ENCODE measurements around the gene ADARB2. TPM values are rescaled to one million over a fixed set of nuclear protein-coding genes. Genes with fewer than 3 reads are reported as not detected.

Gene ADARB2
- total RNA-seq, 4 donors from 2014 or later: 8.4 to 23.2 (median 19.6) TPM

DNA sequence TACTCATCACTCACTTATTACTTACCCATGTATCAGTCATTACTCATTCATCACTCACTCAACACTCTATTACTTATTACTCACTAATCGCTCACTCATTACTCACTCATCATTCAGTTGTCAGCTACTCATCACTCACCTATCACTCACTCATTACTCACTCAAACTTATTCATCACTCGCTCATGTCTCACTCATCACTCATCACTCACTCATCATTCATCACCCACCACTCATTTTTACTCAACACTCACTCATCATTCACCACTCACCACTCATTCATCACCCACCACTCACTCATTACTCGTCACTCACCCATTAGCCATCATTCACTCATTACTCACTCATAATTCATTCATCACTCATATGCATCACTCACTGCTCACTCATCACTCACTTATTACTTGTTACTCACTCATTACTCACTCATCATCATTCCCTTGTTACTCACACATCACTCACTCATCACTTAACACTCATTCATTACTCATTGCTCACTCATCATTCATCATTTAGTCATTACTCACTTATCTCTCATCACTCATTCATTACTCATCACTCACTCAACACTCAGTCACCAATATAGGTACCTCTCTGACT is 237.9 kb downstream of the ADARB2 start:
- Histone ChIP-seq H3K4me1 (no peaks in the 10 kb centered on the region), H3K36me3 (no peaks in the 10 kb centered on the region), H3K27me3 (no peaks in the 10 kb centered on the region), H3K4me3 (no peak overlapping the region), H3K9me3 (no peaks in the 10 kb centered on the region), H3K27ac (no peak overlapping the region)
- WGBS, 2 donors: 96 to 97% methylated on average over 3 of the region's 3 CpGs
- DNase-seq (ENCODE audit: low spot score in 2 of 2): no peak
- no peak for TF ChIP-seq POLR2A (IDR thresholded peaks at IDR 0.05)
- no peak for TF ChIP-seq EP300 (IDR thresholded peaks at IDR 0.05)
- TF ChIP-seq, protein P1, sequence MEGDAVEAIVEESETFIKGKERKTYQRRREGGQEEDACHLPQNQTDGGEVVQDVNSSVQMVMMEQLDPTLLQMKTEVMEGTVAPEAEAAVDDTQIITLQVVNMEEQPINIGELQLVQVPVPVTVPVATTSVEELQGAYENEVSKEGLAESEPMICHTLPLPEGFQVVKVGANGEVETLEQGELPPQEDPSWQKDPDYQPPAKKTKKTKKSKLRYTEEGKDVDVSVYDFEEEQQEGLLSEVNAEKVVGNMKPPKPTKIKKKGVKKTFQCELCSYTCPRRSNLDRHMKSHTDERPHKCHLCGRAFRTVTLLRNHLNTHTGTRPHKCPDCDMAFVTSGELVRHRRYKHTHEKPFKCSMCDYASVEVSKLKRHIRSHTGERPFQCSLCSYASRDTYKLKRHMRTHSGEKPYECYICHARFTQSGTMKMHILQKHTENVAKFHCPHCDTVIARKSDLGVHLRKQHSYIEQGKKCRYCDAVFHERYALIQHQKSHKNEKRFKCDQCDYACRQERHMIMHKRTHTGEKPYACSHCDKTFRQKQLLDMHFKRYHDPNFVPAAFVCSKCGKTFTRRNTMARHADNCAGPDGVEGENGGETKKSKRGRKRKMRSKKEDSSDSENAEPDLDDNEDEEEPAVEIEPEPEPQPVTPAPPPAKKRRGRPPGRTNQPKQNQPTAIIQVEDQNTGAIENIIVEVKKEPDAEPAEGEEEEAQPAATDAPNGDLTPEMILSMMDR (IDR thresholded peaks at IDR 0.05): no peak

DNA sequence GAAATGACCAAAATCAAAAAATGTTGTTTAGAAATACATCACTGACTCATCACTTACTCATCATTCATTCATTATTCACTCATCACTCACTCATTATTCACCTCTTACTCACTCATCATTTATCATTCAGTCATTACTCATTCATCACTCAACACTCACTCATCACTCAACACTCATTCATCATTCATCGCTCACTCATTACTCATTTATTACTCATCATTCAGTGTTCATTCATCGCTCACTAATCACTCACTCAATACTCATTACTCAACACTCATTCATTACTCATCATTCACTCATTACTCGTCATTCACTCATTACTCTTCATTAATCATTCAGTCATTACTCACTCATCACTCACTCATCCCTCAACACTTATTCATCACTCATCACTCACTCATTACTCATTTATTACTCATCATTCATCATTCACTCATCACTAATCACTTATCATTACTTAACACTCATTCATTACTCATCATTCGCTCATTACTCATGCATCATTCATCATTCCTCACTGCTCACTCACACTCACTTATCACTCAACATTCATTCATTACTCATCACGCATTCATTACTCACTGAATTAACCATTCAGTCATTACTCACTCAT is 238.5 kb downstream of the ADARB2 start:
- H3K36me3 ChIP-seq: no peaks in the 10 kb centered on the region
- no peak overlapping the region for H3K4me3 ChIP-seq
- no peak for DNase-seq (ENCODE audit: low spot score in 2 of 2)
- TF ChIP-seq EP300 (IDR thresholded peaks at IDR 0.05) (no peak), POLR2A (IDR thresholded peaks at IDR 0.05) (no peak)
- TF ChIP-seq, protein P1 (IDR thresholded peaks at IDR 0.05): no peak
- no peaks in the 10 kb centered on the region for H3K9me3 ChIP-seq
- no peak overlapping the region for H3K27ac ChIP-seq
- 90 to 93% methylated on average over 5 of the region's 5 CpGs for WGBS, 2 donors
- H3K27me3 ChIP-seq: no peaks in the 10 kb centered on the region
- H3K4me1 ChIP-seq: no peaks in the 10 kb centered on the region

DNA sequence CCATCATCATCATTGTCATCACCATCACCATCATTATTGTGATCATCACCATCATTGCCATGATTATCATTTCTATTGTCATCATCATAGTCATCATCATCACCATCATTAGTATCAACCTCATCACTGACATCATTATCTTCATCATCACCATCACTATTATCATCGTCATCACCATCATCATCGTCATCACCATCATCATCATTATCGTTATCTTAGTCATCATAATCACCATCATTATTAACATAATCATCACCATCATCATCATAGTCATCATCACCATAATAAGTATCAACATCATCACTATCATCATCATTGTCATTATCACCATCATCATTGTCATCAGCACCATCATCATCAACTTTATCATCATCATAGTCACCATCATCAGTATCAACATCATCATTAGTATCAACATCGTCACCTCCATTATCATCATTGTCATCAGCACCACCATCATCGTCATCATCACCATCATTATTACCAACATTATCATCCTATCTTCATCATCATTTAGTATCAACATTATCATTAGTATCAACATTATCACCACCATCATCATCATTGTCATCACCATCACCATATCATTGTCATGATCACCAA is 241.3 kb downstream of the ADARB2 start:
- Histone ChIP-seq H3K4me1 (no peaks in the 10 kb centered on the region), H3K4me3 (no peak overlapping the region), H3K27me3 (no peaks in the 10 kb centered on the region), H3K36me3 (no peaks in the 10 kb centered on the region), H3K27ac (no peak overlapping the region), H3K9me3 (no peaks in the 10 kb centered on the region)
- WGBS, 2 donors: 94 to 97% methylated on average over 5 of the region's 5 CpGs
- TF ChIP-seq, protein P1 (IDR thresholded peaks at IDR 0.05): no peak
- TF ChIP-seq EP300 (IDR thresholded peaks at IDR 0.05) (no peak), POLR2A (IDR thresholded peaks at IDR 0.05) (no peak)
- no peak for DNase-seq (ENCODE audit: low spot score in 2 of 2)

DNA sequence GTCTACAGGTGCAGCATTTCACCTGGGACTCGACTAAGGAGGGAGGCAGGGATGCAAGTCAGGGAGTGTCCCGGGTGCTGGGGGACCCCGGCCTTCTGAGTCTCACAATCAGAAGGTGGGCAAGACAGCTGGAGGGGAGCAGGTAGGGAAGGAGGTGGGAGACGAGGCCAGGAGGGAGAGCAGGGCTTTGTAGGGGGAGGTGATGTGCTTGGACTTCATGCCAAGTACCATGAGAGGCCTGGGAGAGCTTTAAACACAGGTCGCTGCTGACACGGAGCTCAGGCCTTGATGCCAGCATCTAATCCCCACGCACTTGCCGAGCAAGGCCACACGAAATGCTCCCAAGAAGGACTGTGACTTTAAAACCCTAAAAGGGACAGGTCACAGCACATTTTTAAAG is 244.7 kb downstream of the ADARB2 start:
- no peaks in the 10 kb centered on the region for H3K27me3 ChIP-seq
- WGBS, 2 donors: 70 to 80% methylated on average over 9 of the region's 9 CpGs
- no peaks in the 10 kb centered on the region for H3K36me3 ChIP-seq
- no peak for DNase-seq (ENCODE audit: low spot score in 2 of 2)
- H3K4me3 ChIP-seq: no peak overlapping the region
- no peak overlapping the region for H3K27ac ChIP-seq
- no peak for TF ChIP-seq EP300 (IDR thresholded peaks at IDR 0.05)
- TF ChIP-seq POLR2A (IDR thresholded peaks at IDR 0.05): no peak
- TF ChIP-seq, protein P1 (IDR thresholded peaks at IDR 0.05): no peak
- no peaks in the 10 kb centered on the region for H3K4me1 ChIP-seq
- no peaks in the 10 kb centered on the region for H3K9me3 ChIP-seq

DNA sequence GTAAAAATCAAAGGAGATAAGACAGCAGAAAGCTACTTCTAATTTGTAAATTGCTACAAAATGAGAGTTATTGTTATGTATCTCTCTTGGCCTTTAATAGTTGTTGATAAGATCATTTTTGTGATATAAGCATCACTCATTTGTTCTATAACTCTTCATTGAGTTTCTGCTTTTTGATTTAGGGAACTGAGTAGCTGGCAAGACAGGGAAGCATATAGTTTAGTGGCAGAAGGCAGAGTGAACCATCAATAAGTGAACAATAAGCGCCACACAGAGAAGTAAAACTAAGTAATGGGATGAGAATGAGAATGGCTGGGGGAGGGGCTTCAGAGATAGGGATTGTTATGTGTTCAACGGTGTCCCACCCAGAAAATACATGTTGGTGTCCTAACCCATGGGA is 245.4 kb downstream of the ADARB2 start:
- 81 to 82% methylated on average over 2 of the region's 2 CpGs for WGBS, 2 donors
- no peaks in the 10 kb centered on the region for H3K9me3 ChIP-seq
- no peak for DNase-seq (ENCODE audit: low spot score in 2 of 2)
- no peaks in the 10 kb centered on the region for H3K4me1 ChIP-seq
- TF ChIP-seq, protein P1 (IDR thresholded peaks at IDR 0.05): no peak
- TF ChIP-seq POLR2A (IDR thresholded peaks at IDR 0.05) (no peak), EP300 (IDR thresholded peaks at IDR 0.05) (no peak)
- no peak overlapping the region for H3K27ac ChIP-seq
- no peaks in the 10 kb centered on the region for H3K27me3 ChIP-seq
- no peaks in the 10 kb centered on the region for H3K36me3 ChIP-seq
- no peak overlapping the region for H3K4me3 ChIP-seq
